GM19351 (cell line): ENCODE measurements around the gene TANK.

ENCODE experiments used
- ATAC-seq: cut with Tn5 transposase; IDR thresholded peaks from one replicate; pipeline ENCODE4 v1.9.1; 2021; ENCODE audit warnings: mild to moderate bottlenecking, moderate library complexity; ENCODE audit not compliant: unreplicated experiment

Gene TANK

GRCh38 chr2:161228511-161229240, 68.4 kb downstream of the TANK start:
- no peak for ATAC-seq

DNA sequence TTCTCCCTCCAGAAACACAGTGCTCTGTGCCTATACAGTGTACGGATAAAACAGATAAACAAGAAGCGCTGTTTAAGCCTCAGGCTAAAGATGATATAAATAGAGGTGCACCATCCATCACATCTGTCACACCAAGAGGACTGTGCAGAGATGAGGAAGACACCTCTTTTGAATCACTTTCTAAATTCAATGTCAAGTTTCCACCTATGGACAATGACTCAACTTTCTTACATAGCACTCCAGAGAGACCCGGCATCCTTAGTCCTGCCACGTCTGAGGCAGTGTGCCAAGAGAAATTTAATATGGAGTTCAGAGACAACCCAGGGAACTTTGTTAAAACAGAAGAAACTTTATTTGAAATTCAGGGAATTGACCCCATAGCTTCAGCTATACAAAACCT, 70.7 kb downstream of the TANK start:
- ATAC-seq = no peak

DNA sequence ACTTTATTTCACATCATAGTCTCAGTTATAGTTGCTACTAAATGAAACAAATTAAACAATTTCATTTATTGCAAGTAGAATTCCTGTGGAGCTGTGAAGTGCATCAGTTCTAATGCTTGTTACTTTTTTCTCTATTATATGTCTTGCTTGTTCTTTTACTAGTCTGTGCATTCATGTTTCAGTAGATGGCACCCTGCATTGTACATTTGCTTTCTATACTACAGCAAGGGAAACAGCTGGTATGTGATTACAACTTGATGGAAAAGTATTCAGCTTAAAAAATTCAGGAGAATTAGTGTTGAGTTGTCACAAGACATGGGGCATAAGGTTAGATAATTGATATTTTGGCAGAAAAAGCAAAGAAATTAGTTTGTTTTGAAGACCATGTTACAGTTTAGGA, 72.3 kb downstream of the TANK start:
- no peak for ATAC-seq

- peak; percentile 35 for ATAC-seq
Observed at GRCh38 chr2:161233858-161234431, 73.7 kb downstream of the TANK start.

DNA sequence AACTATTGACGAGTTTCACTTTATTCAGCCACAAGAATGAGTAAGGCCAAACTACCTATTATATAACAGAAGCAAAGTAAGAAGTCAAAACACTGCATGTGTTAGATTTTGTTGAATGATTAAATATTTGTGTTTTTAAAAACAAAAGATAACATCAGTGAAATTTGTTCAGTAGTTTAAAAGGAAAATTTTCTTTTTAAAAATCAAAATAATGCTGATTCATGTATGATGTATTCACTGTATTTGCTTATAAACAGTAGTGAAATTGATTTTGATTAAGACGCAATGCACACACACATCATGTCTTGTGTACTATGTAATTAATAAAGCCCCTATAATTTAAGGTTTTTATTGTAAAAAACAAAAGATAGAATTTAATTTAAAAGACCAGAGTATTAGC, 74.4 kb downstream of the TANK start:
- no peak for ATAC-seq

DNA sequence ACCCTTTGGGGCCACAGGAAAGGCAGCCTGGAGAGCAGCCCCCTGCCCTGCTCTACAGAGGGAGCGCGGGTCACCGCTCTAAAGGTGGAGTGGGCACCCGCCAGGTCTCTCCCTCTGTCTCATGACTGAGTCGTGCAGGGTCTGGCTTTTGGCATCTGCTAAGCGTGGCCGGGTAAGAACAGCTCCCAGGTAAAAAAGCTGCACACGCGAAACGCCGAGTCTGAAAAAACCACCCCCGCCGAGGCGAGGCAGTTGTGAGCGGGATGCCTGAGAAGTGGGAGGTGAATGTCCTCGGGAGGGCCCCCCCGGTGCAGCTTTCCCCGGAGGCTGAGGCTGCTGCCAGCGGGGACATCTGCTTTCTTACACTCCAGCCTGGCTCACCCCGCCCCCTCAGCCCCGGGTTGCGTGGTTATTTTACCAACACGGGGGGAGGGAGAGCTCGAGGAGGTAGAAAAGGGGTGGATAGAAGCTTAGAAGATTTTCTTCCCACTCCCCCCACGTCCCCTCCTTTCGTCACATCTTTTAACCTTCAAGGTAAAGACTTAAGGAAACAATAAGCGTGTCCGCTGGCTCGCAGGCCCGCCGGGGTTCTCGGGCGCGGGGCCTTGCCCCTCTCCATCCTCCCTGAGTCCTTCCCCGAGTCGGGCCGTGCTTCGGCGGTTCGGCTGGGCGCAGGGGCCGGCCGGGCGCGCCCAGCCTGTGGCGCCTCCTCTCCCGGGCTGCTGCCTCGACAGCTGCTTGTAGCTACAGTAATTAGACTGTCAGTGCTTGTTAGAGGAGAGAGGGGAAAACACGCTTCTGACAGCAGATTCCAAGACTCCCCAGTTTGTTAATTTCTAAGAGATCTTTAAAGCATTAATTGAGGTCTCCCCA, 77.4 kb downstream of the TANK start:
- ATAC-seq = peak; percentile 46

- no peak for ATAC-seq
Observed at GRCh38 chr2:161238265-161238559, 78.0 kb downstream of the TANK start.

- ATAC-seq = peak; percentile 47
Observed at GRCh38 chr2:161238560-161239325, 78.5 kb downstream of the TANK start.

DNA sequence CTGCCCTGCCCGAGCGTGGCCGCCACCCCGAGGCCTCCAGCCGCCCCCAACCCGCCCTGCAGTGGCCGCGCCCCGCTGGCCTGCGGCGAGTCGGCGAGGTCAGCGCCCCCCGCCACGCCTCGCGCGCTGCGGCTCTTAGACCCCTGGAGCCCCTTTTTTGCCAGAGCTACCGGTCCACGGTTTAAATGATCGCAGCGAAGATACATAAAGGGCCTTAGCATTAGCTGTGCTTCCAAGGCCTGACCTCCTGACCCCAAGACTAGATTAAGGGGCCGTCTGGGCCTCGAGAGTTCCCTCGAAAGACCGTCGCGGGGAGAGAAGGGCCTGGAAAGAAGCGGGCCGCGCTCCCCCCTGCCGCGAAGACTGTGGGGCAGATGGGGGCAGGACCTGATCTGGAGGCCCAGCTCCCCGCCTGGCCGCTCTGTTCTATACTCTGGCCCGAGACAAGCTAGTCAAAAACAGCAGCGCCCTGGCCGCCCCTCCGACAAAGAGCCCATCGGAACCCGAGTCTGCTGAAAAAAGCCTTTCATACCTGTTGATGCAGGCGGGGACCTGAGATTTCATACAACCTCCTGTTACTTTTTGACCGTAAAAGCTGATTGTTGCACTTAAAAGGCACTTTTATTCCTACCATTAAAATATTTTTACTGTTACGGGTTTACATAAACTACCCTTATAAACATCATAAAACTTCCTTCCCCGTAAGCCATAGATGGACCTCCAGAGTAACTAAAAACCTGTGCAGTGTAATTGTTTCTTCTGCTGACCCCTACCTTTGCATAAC, 79.3 kb downstream of the TANK start:
- no peak for ATAC-seq

DNA sequence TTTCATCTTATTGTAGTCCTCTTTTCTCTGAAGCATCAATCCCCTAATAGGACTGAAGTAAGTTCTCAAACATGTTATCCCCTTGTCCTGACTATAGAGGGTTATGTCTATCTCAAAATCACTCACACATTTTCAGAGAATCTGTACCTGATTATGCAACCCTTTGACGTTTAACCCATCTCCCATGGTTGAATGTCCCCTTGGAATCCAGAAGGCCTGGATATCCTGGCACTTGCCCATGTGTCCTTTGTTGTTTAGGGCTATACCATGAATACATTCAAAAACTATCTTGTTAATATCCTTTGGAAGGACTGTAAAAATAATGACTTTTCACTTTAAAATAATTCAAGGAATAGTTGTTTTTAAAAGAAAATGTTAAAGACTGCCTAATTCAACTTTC, 81.7 kb downstream of the TANK start:
- no peak for ATAC-seq

DNA sequence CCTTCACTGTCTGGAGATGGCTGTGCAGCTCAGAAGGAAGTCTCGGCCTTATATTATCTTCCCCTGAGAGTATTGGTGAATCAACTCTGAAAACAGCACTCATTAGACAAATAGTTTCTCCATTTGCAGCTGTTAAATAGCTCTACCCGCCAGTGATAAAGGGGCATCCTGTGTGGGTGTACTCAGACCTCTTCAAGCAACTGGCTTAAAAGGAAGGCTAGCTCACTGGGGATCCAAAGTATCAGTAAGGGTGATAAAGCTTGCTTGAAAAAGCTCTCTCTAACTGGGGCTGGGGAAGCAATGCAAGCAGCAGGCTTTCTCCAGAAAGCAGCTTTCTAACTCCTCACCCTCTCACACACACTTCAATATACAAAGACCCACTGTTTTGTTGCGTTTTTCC, 83.1 kb downstream of the TANK start:
- peak; percentile 29 for ATAC-seq

DNA sequence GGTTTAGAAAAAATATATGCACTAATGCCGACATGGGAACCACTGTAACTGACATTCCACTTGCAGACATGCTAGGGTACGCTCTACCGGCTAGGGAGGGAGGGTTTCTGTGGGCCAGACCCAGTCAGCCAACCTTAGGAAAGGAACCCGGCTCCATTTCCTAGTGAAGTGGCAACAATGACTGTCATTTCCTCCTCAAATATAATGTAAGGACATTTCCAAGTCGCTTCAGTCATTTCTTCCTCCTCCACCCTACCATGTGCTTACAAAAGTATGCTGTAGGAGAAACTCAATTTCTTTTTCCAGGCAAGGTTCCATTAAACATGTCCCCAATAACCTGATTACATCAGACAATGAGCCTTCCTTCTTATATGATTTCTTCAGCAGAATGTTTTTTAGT, 83.7 kb downstream of the TANK start:
- no peak for ATAC-seq

- ATAC-seq = peak; percentile 84
Observed at GRCh38 chr2:161244387-161245260, 84.4 kb downstream of the TANK start.

- ATAC-seq = no peak
Observed at GRCh38 chr2:161245261-161245553, 85.0 kb downstream of the TANK start.

DNA sequence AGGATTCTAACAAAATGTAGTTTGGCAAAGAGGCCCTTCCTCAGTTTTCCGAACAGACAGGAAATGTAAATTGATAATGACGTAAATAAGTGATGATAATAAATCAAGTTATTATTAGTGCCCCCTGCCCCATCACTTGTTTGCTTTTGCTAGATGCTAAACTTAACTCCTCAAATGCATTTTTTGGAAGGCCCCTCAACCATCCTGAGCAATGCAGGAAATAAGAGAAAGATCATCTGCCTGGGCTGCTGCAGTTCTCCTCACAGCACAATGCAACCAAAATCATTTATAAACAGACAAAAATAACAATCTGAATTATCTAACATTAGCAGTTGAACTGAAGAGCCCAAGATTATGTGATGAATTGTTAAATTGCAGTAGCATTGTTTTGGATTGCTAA, 85.4 kb downstream of the TANK start:
- ATAC-seq = no peak

GRCh38 chr2:161246281-161246680, 86.1 kb downstream of the TANK start:
- no peak for ATAC-seq

GRCh38 chr2:161250864-161251436, 90.7 kb downstream of the TANK start:
- peak; percentile 79 for ATAC-seq

DNA sequence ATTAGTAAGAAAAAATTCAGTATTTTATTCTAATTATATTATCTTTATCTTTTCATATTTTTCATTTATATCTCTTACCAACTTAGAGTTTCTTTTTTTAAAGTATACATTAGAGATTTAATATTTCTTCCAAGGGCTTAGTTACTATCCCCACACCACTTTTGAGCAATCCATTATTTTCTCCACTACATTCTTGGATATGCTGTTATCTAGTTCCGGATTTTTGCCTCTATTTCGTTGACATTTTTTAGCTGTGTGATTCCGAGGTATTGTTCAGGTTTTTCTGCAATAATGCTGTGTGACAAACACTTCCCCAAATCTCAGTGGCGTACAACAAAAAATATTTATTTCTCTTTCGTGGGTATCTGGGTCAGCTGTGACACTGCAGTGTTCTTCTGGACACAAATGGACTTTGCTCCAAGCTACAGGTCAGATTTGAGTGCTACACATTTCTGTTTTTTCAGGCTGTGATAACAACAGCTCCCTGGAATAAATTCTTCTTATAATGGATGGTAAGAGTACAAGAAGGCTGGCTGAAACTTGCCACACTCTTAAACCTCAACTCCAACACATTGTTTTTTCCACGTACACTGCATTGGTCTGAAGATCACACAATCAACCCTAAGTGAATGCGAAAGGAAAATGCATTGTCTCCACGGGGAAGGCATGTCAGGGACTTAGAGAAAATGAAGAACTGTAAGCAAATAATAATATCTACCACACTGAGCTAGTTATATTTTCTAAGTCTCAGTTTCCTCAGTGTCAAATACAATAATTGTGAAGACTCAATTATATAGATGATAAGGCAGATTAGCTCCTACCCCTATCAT, 97.1 kb downstream of the TANK start:
- ATAC-seq = no peak

- ATAC-seq = no peak
Observed at GRCh38 chr2:161265874-161266273, 105.6 kb downstream of the TANK start.
